H9 (cell line): ENCODE results near the gene ASCC1. TPM values are rescaled to one million over a fixed set of nuclear protein-coding genes. Genes with fewer than 3 reads are reported as not detected.

Source experiments
- DNase-seq: peaks from one replicate; pipeline ENCODE4 v3.0.0-alpha.2; 2017
- H2AFZ ChIP-seq: one replicate; pipeline ENCODE4 v1.6.1; 2013; ENCODE audit warnings: mild to moderate bottlenecking, low read length, control low read depth, moderate library complexity
- H2AK5ac ChIP-seq: 2 replicates; pipeline ENCODE4 v1.6.1; 2013; ENCODE audit warnings: low read length, control low read depth, mixed read lengths; ENCODE audit not compliant: insufficient read length
- H2BK120ac ChIP-seq: one replicate; pipeline ENCODE4 v1.6.1; 2013; ENCODE audit warnings: low read depth, mild to moderate bottlenecking, low read length, control low read depth, inconsistent platforms; ENCODE audit not compliant: poor library complexity, severe bottlenecking
- H2BK12ac ChIP-seq: 2 replicates; pipeline ENCODE4 v1.6.1; 2013; ENCODE audit warnings: low read length, control low read depth, mixed read lengths, low read depth; ENCODE audit not compliant: insufficient read length
- H2BK15ac ChIP-seq: 2 replicates; pipeline ENCODE4 v1.6.1; 2013; ENCODE audit warnings: low read depth, low read length, control low read depth
- H2BK20ac ChIP-seq: one replicate; pipeline ENCODE4 v1.6.1; 2013; ENCODE audit warnings: low read depth, mild to moderate bottlenecking, low read length, control low read depth, inconsistent platforms; ENCODE audit not compliant: poor library complexity, severe bottlenecking
- H2BK5ac ChIP-seq: 2 replicates; pipeline ENCODE4 v1.6.1; 2013; ENCODE audit warnings: low read length, control low read depth, mixed read lengths; ENCODE audit not compliant: insufficient read length
- H3K14ac ChIP-seq: 2 replicates; pipeline ENCODE4 v1.6.1; 2013; ENCODE audit warnings: low read length, control low read depth; ENCODE audit not compliant: insufficient read depth
- H3K18ac ChIP-seq: 2 replicates; pipeline ENCODE4 v1.6.1; 2013; ENCODE audit warnings: low read depth, mild to moderate bottlenecking, mixed read lengths, low read length, control low read depth; ENCODE audit not compliant: insufficient read length
- H3K23ac ChIP-seq: 2 replicates; pipeline ENCODE4 v1.6.1; 2013; ENCODE audit warnings: low read length, control low read depth, mixed read lengths, low read depth; ENCODE audit not compliant: insufficient read length
- H3K23me2 ChIP-seq: 2 replicates; pipeline ENCODE4 v1.6.1; 2013; ENCODE audit warnings: low read depth, mild to moderate bottlenecking, mixed read lengths, low read length, control low read depth; ENCODE audit not compliant: insufficient read length, poor library complexity, severe bottlenecking
- H3K27ac ChIP-seq: 2 replicates; pipeline ENCODE4 v1.5.1; 2013; ENCODE audit warnings: low read length, control low read depth, mixed read lengths, low read depth; ENCODE audit not compliant: insufficient read length
- H3K27me3 ChIP-seq: 2 replicates; pipeline ENCODE4 v1.6.1; 2013; ENCODE audit warnings: low read length, control low read depth, inconsistent platforms; ENCODE audit not compliant: insufficient read depth
- H3K4ac ChIP-seq: 2 replicates; pipeline ENCODE4 v1.6.1; 2013; ENCODE audit warnings: low read depth, mild to moderate bottlenecking, control low read depth, inconsistent platforms, low read length, moderate library complexity
- H3K4me1 ChIP-seq: 2 replicates; pipeline ENCODE4 v1.6.1; 2013; ENCODE audit warnings: low read length, control low read depth, inconsistent platforms; ENCODE audit not compliant: insufficient read depth
- H3K4me2 ChIP-seq: 2 replicates; pipeline ENCODE4 v1.6.1; 2013; ENCODE audit warnings: low read length, control low read depth, mixed read lengths; ENCODE audit not compliant: insufficient read length, insufficient read depth
- H3K56ac ChIP-seq: 2 replicates; pipeline ENCODE4 v1.6.1; 2013; ENCODE audit warnings: low read depth, mild to moderate bottlenecking, mixed read lengths, low read length, control low read depth; ENCODE audit not compliant: insufficient read length
- H3K79me1 ChIP-seq: 2 replicates; pipeline ENCODE4 v1.6.1; 2013; ENCODE audit warnings: low read depth, mild to moderate bottlenecking, moderate library complexity, low read length, control low read depth, inconsistent platforms; ENCODE audit not compliant: insufficient read depth, poor library complexity, severe bottlenecking
- H3K79me2 ChIP-seq: 2 replicates; pipeline ENCODE4 v1.6.1; 2013; ENCODE audit warnings: low read length, control low read depth, inconsistent platforms; ENCODE audit not compliant: insufficient read depth
- H3K9ac ChIP-seq: 2 replicates; pipeline ENCODE4 v1.6.1; 2013; ENCODE audit warnings: low read length, control low read depth, mixed read lengths; ENCODE audit not compliant: insufficient read length; ENCODE audit errors: extremely low read depth
- H3K9me3 ChIP-seq: one replicate; pipeline ENCODE4 v1.6.1; 2013; ENCODE audit warnings: low read depth, low read length, inconsistent platforms; ENCODE audit not compliant: control insufficient read depth
- H3T11ph ChIP-seq: one replicate; pipeline ENCODE4 v1.6.1; 2013; ENCODE audit warnings: mild to moderate bottlenecking, low read length, control low read depth, inconsistent platforms
- H4K20me1 ChIP-seq: one replicate; pipeline ENCODE4 v1.6.1; 2013; ENCODE audit not compliant: control insufficient read depth, insufficient read length, insufficient read depth
- H4K5ac ChIP-seq: 2 replicates; pipeline ENCODE4 v1.6.1; 2013; ENCODE audit warnings: low read depth, mild to moderate bottlenecking, mixed read lengths, low read length, control low read depth; ENCODE audit not compliant: insufficient read length
- H4K8ac ChIP-seq: replicated peaks from 2 replicates; pipeline ENCODE4 v1.6.1; 2013; ENCODE audit warnings: low read length, control low read depth, mixed read lengths, low read depth; ENCODE audit not compliant: insufficient read length
- H4K91ac ChIP-seq: 2 replicates; pipeline ENCODE4 v1.6.1; 2013; ENCODE audit warnings: low read depth, mild to moderate bottlenecking, moderate library complexity, mixed read lengths, low read length, control low read depth; ENCODE audit not compliant: insufficient read length
- H3K27ac Mint-ChIP-seq, 3 experiments: 2 replicates in 2 of 3; 3 replicates in 1 of 3; pipeline ENCODE4 v1.8.0; 2020 to 2021; ENCODE audit warnings: mixed read lengths in 3 of 3, mild to moderate bottlenecking in 1 of 3, moderate library complexity in 1 of 3
- H3K27me3 Mint-ChIP-seq: 2 replicates; pipeline ENCODE4 v1.8.0; 2021; ENCODE audit warnings: low read depth, mild to moderate bottlenecking, moderate library complexity, mixed read lengths
- H3K36me3 Mint-ChIP-seq, 3 experiments: 2 replicates in 2 of 3; 3 replicates in 1 of 3; pipeline ENCODE4 v1.8.0; 2020 to 2021; ENCODE audit warnings: low read depth in 3 of 3, mixed read lengths in 3 of 3; ENCODE audit not compliant: insufficient read depth in 1 of 3
- H3K4me1 Mint-ChIP-seq, 2 experiments: 2 replicates each; pipeline ENCODE4 v1.8.0; 2020; ENCODE audit warnings: mixed read lengths in 2 of 2
- H3K4me3 Mint-ChIP-seq, 2 experiments: 2 replicates in 1 of 2; 3 replicates in 1 of 2; pipeline ENCODE4 v1.8.0; 2020 to 2021; ENCODE audit warnings: mild to moderate bottlenecking in 2 of 2, mixed read lengths in 2 of 2, moderate library complexity in 1 of 2
- H3K9me3 Mint-ChIP-seq, 2 experiments: 2 replicates in 1 of 2; 3 replicates in 1 of 2; pipeline ENCODE4 v1.8.0; 2020; ENCODE audit warnings: mild to moderate bottlenecking in 2 of 2, mixed read lengths in 2 of 2, moderate library complexity in 1 of 2
- CTCF ChIP-seq: fragments of 200-600 bp; sonication (generic); conservative IDR thresholded peaks from 3 replicates; pipeline ENCODE4 v1.8.0; 2021; ENCODE audit warnings: antibody characterized with exemption, mild to moderate bottlenecking
- WGBS: extraction: QIAGEN DNeasy Blood & Tissue Kit; methylation state at CpG from one replicate; pipeline ENCODE4 v1.1.7; 2013; ENCODE audit warnings: missing lambda C conversion rate, low lambda C conversion rate, mixed read lengths; ENCODE audit not compliant: insufficient read length; ENCODE audit errors: extremely low coverage; 5-methylcytosine and 5-hydroxymethylcytosine counted together
- total RNA-seq: library from RNA; stranded (reverse); gene quantifications from 2 replicates; pipeline ENCODE4 v1.2.1, GENCODE V29; 2021

Gene ASCC1
- total RNA-seq, 1 experiment from 2014 or later = 41.2 TPM

DNA sequence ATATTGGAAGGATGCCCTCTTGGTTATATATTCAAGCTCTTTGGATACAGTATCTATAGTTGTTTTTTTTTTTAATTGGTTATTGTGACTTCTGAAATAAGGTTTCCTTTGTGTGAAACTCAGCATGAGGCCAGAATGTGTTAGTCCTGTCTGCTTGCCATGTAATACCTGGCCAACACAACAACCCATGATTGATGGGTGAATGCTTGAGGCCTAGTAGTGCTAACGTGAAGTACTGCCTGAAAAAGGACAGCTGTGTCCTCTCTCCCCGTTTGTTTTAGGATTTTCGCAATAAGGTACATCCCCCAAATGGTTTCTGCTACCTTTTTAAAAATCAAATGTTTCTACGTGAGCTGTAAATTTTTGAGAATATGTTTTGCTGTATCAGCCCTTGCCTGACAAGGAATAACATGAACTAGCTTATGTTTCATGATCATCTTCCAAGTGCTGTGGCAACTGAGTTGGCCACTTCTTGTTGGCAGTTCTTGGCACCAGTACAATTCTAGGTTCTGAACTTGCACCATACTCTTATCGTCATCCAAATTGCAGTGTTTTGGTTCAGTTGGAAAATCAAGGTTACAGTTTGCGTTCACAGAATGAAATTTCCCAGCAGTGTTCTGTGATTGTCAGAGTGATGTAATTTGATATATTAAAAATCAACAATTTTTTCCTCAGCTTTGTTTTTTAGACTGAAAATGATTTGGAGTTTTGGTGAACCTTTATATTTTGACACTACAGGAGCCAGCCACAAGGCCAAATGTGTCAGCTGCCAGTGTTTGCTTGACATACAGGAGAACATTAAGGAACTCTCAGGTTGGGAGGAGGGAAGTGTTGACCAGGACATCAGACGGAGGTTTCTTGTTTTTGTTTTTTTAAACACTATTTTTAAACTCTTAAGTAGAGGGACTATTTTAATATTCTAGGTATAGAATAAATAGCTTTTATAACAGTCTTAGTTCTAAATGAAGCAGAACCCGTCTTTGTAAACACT is 13.5 kb upstream of the ASCC1 start:
- no peak overlapping the region for H4K91ac ChIP-seq
- no peaks in the 10 kb centered on the region for H3K79me1 ChIP-seq
- H3K27ac ChIP-seq = no peak overlapping the region
- Mint-ChIP-seq H3K9me3 (no peaks in the 10 kb centered on the region; a peak in 1 of 5 replicates), H3K36me3 (peaks cover 15 to 46% (median 36%) of the 10 kb centered on the region in 3 experiments; a peak in 6 of 7 replicates), H3K4me1 (peaks cover 18 to 21% of the 10 kb centered on the region in 2 experiments), H3K4me3 (no peak overlapping the region), H3K27ac (peak overlapping the region in 2 of 3 experiments; percentile 41 to 67; a peak in 4 of 7 replicates), H3K27me3 (no peaks in the 10 kb centered on the region)
- H3K4me2 ChIP-seq = no peak overlapping the region
- H4K20me1 ChIP-seq = no peaks in the 10 kb centered on the region
- H2BK15ac ChIP-seq = no peak overlapping the region
- peak overlapping the region; percentile 30 for H2AK5ac ChIP-seq
- no peak overlapping the region for H2AFZ ChIP-seq
- no peak overlapping the region for H3K9ac ChIP-seq
- H4K5ac ChIP-seq = no peak overlapping the region
- no peak overlapping the region for H2BK5ac ChIP-seq
- no peak overlapping the region for H3K56ac ChIP-seq
- H3K14ac ChIP-seq = no peak overlapping the region
- no peak overlapping the region for H3K18ac ChIP-seq
- H3K79me2 ChIP-seq = no peaks in the 10 kb centered on the region
- H3K4ac ChIP-seq = no peak overlapping the region
- H3T11ph ChIP-seq = no peak overlapping the region
- H3K23me2 ChIP-seq = no peaks in the 10 kb centered on the region
- no peak overlapping the region for H3K23ac ChIP-seq
- H3K27me3 ChIP-seq = no peaks in the 10 kb centered on the region
- no peak overlapping the region for H2BK12ac ChIP-seq
- no peak for DNase-seq
- no peak for TF ChIP-seq CTCF
- peaks cover 2% of the 10 kb centered on the region; the same call in 1 of the 2 replicates for H3K4me1 ChIP-seq
- H2BK20ac ChIP-seq = no peak overlapping the region
- no peaks in the 10 kb centered on the region for H3K9me3 ChIP-seq
- no peak overlapping the region for H2BK120ac ChIP-seq
- WGBS = no CpG with 5 or more reads among the region's 8 CpGs
- no peak overlapping the region for H4K8ac ChIP-seq
